Measurements from ENCODE around the gene ENAH.
A peak's percentile ranks its signal among the peaks of the same experiment; 100 is the strongest.
"Not testable (repeated sequence)": the region's sequence is repeated elsewhere in the genome, so short reads cannot be mapped to it uniquely, and the experiment has no call there.

ENAH gene

DNA sequence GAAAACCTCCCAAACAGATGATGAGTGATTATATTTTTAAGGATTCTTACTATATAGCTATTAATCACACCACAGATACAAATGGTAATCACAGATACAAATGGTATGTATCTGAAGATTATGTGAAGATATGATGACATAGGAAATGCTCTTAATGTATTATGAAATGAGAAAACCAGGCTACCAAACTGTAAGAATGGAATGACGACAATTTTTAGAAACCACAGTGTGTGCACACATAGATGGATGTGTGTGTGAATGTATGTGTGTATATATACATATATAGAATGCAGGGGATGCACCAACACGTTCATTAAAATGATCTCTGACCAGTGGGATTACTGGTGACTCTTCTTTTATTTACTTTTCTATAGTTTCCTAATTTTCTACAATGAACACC lies 21.5 kb upstream of the ENAH start:
- no peak for DNase-seq (ENCODE audit: low spot score)

DNA sequence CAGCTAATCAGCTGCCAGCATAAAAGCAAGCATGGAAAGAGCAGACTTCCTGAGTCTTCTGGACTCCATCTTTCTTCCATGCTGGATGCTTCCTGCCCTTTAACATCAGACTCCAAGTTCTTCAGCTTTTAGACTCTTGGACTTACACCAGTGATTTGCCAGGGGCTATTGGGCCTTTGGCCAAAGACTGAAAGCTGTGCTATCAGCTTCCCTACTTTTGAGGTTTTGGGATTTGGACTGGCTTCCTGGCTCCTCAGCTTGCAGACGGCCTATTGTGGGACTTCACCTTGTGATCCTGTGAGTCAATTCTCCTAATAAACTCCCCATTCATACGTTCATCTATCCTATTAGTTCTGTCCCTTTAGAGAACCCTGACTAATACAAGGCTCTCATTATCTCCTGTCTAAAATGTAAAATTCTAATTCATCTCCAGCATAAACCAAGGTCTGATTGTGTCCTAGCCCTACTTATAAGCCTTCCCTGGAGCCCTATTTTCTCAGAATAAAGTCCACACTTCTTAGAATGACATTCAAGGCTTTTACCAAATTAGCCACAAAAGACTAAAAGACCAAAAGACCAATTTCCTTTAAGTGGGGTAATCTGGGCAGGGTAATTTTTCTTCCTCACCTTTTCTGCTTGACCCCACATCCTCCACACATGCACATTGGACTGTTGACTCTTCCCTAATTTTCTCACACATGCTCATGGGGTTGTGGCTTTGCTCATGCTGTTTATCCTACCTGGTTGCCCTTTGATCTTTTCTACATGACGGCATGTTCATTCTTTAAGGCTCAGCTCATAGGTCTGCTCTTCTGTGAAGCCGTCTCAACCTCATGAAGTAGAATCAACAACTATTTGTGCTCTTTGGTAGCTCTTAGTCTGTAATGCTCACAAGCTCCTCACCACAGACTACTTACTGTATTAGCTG lies 18.1 kb upstream of the ENAH start:
- no peak for DNase-seq (ENCODE audit: low spot score)

DNA sequence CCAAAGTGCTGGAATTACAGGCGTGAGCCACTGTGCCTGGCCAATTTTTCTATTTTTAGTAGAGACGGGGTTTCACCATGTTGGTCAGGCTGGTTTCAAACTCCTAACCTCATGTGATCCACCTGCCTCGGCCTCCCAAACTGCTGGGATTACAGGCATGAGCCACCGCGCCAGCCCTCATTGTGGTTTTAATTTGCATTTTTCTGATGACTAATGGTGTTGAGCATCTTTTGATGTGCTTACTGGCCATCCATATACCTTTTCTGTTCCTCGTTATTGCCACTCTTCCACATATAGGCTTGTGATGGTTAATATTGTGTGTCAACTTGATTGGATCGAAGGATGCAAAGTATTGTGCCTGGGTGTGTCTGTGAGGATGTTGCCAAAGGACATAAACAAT lies 17.4 kb upstream of the ENAH start:
- no peak for DNase-seq (ENCODE audit: low spot score)

DNA sequence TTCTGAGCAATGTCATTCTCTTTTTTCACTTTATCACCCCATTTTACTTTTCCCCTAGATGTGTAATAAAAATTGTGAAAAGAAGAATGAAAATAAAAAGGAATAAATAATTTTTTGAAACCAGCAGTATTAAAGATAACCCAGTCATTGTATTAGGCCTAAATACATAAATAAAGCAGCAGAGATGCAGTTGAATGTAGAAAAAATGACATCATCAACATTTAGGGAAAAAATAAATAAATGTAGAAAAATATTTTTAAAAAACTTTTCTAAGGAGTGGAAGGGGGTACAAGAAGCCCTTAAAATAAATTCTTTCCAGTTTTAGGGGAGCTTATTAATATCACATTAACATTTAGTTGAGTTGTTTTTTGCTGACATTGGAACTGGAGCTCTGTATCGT lies 15.3 kb upstream of the ENAH start:
- DNase-seq (ENCODE audit: low spot score), result no peak

DNA sequence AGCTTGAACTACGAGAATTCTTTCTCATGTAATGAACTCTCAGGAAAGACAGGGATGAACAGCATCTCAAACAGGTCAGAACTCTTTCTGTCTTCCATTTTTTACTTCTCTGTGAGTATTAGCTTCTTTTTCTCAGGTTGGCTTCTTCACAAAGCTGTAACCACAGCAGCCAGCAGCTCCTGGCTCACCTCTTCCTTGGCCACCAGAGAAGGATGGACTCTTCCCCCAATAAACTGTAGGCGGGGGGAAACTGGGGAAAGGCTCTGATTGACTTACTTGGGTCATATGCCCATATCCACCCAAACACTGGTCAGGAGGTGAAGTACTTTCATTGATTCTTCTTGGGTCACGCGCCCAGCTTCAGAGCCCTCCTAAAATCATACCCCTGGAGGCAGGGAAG lies 14.4 kb upstream of the ENAH start:
- no peak for DNase-seq (ENCODE audit: low spot score)

DNA sequence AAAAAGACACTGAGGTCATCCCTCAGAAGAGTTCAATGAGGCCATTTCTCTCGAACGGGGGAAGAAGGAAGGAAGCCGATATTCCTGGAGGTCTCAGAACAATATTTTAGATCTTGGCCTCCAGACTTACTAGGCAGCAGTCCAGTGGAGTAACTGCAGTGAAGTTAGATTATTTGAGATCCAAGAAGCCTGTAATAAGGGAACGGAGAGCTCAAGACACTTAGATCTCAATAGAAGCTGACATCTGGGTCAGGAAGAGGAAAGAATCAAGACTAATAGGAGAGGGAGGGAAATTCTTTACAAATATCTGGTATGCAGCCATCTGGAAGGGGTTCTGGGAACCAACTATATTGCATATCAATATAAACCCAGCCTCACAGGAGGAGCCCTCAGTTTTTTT lies 13.6 kb upstream of the ENAH start:
- DNase-seq (ENCODE audit: low spot score), result no peak

DNA sequence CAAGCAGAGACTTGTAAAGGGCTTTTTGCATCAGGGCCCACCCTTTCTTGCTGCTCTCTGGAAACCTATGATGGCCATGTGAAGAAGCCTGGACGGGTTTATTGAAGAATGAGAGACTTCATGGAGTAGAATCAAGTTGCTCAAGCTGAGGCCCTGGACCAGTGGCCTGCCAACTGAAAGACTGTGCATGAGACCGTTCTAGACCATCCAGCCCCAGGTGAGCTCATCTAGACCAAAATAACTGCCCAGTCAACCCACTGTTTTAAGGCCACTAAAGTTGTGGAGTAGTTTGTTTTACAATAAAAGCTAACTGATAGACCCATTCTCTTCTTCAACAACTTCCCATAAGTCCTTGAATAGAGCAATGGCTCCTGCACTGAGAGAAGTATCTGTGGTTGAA lies 11.8 kb upstream of the ENAH start:
- DNase-seq (ENCODE audit: low spot score), result no peak

DNA sequence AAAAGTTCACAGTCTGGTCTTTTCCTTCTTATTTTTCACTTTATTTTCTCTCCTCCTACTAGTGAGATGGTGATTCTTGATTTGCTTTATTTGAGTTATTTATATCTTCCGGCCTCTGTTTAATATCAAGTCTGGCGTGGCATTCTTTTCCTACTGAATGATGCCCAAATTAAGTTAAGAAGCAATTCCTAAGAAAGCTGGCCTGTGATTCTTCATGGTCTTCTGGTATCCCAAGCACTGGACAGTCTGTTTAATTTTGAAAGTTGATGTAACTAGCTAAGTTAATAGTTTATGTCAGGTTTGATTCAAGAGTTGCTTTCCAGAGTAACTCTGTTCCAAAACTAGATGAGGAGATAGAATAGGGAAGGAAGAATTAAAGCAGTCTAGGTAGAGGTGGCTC lies 9.2 kb upstream of the ENAH start:
- DNase-seq (ENCODE audit: low spot score), result no peak

DNA sequence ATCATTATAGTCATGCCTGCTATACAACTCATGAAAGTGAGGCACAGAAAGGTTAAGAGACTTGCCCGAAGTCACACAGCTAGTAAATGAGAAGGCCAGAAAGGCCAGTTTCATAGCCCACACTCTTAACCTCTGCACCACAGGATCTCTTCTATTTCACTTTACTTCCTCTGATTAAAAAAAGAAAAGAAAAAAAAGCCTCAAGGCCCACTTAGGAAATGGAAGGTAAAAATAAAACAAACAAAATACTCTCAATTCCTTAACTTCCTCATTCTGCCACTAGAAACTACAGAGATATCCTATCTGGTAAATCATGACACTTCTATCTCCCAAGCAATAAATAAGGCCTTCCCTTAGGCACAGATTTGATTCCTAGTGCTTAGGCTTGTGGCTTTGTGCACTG lies 7.6 kb upstream of the ENAH start:
- DNase-seq (ENCODE audit: low spot score), result no peak

DNA sequence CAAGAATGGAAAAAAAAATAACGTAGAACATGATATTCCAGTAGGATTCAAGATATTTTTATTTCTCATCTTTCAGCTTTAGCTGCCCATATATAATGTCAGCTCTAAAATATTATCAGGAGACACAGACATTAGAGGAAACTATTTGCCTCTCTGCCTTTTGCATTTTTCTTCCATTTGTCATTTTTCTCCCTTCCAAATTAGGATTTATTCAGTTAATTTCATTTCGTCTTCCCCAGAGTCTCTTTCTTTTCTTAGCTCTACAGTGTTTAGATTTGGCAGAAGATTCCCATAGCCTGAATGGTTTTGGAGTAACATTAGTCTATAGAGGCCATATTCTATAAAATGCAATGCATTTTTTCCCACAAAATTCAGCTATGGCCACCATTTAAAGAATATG lies 5.1 kb upstream of the ENAH start:
- DNase-seq (ENCODE audit: low spot score), result no peak

DNA sequence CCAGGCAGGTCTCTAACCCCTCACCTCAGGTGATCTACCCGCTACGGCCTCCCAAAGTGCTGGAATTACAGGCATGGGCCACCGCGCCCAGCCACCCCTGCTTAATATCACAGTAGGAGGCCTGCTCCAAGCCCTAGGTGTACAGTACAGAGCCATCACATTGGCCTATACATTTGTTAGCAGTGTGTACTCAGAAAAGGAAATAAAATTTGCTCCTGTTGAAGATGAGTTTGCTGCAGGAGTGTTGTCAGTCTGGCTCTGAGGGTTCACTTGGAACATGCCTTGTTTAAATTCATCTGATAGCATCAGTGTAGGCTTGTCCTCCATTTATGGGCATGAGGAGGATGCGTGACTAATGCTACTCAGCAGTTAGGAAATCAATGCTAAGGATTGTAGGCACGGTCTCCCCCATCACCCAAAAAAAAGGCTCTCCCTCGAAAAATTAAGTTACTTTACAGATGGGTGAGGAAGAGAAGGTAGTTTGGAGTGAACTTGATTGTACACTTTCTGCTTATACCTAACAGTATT lies 4.6 kb upstream of the ENAH start:
- DNase-seq (ENCODE audit: low spot score), result no peak

DNA sequence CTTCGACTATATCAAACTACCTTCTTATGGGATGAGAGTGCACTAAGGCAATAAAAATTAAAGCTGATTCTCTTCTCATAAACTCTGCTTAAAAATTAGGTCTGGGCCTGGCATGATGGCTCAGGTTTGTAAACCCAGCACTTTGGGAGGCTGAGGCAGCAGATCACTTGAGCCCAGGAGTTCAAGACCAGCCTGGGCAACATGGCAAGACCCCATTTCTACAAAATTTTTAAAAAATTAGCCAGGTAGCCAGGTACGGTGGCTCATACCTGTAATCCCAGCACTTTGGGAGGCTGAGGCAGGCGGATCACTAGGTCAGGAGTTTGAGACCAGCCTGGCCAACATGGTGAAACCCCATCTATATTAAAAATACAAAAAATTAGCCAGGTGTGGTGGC lies 3.3 kb upstream of the ENAH start:
- not testable (repeated sequence) for DNase-seq (ENCODE audit: low spot score)

DNA sequence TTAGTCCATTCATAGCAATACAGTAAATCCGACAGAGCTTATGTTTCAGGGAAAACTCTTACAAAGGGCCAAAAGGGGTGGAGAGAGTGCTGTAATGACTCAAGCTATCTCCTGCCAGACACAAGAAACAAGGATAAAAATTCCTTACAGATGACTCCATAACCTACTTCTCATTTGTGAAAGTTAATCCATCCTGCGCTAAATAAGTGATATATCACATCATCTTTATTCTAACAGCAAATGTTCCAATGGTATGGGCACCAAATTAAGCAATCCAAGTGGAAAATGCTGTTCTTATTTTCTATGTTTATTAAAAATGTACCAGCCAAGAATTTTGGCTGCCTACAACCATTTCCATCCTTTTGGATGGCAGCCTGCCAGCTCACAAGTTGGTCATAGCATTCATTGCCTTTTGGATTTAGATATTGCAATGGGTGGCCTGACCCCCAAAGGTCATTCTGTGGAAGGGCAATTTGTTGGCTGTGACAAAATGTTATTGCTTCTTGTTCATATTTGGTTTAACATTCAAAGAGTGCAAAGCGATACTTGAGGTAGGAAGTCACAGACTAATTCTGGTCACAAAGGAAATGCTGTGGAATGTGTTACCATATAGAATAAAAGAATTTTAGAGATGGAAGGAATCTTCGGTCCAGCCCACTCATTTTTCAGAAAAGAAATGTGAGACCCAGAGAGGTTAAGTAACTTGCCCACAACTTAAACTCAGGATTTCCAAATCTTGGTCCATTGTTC lies 2.8 kb upstream of the ENAH start:
- DNase-seq (ENCODE audit: low spot score), result peak; percentile 3

DNA sequence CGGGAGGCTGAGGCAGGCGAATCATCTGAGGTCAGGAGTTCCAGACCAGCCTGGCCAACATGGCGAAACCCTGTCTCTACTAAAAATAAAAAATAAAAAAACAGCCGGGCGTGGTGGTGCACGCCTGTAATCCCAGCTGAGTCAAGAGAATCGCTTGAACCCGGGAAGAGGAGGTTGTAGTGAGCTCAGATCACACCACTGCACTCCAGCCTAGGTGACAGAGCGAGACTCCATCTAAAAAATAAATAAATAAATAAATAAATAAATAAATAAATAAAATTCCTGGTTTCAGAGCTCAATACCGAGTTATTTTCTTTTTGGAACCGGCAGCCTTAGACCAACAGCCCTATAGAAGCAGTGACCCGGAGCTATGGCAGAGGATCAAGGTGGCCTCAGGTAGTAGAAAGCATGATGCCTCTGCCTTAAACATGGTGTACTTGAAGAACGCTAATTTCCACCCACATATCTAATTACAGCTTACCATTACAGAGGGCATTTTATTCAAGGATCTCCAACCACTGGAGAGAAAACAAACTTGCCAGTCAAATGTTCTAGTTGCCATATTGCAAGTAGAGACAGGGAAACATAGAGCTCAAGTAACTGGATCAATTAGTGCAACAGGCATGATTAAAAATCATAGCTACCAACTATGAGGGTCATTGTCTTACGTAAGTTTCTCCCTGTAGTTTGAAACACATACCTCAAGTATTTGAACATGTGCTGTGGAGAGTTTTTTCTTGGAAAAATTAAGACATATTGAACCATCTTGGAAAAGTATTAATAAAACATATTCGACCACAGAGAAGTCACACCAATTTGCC lies 2.0 kb upstream of the ENAH start:
- no peak for DNase-seq (ENCODE audit: low spot score)

DNA sequence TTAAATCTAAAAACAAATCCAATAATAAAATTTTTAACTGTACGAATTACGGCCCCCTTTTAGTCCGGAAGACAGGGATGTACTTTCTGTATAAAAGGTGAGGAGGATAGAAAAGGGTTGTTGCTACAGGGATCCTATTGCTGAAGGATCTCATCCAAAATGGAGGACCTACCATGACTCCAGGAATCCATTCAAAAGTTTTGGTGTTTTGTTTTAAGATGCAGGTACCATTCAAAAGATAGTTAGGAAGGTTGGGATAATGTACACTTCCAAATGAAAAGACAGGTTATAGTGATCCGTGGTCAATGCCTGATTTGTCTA lies 1.3 kb upstream of the ENAH start:
- DNase-seq (ENCODE audit: low spot score), result no peak

DNA sequence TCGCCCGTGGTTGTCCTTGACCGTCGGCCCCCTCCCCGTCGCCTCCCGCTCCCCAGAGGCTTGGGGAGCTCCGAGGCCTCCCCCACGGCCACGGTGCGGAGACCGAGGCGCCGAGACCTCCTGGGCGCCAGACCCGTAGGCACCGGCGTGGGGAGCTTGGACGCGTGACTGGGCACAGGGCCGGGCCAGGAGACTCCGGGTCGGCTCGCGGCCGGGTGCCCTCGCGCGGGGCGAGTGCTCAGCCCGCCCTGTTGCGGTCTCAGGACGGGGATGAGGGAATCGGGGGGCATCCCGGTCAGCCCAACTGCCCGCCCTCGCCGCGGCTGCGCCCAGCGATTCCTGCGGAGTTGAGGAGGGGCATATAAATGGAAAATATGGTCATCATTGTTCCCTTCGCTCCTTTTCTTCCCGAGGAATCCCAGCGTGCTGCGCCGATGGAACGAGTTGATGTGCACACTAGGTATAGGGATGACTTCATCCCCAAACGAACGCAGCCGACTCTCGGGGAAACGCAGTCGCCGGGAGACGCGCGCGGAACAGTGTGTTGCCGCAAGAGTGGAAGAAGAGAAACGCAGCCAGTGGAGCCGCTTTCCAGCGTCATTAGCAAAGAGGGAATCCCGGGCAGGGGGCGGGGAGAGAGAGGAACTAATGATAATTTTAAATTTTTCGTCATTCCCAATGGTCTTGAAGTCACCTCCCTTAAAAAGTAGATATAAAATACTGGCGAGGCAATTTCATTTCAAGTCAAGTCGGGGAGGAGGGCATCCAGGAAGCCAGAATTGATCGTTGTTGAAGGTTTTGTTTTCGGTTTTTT lies 747 bp upstream of the ENAH start:
- DNase-seq (ENCODE audit: low spot score), result no peak

DNA sequence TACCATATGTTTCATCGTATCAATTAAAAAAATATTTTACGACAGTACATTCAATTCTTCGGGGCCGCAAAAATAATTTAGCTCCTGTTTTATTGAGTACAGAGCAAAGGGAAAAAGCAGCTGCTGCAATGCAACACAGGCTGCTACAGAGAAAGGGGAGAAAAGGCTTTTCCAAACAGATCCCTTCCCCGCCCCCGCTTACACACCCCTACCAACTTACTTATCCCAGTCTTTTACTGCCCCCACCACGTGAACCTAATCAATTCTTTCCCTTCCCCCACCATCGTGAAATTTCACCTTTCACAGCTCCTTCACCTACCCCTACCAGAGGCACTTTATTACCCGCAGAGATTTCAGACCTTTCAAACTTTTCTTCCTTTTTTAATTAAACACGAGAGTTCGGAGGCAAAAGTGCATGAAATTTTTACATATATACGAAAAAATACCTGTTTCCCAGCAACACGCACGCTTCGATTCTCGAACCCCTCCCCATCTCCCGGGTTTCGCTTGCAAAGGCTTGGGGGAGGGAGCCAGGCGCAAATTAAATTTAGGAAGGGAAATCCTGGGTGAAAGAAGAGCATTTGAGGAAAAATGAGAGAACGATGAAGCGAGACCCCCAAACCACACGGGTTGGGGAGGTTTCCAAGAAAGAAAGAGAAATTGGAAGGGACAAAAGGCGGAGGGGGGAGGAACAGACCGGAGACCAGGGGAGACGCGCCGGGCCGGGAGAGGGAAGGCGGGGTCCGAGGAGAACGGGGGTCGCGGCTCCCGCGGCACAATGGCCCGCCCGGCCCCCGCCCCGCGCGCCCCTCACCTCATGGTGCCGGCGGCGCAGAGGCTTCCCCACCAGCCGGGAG lies 823 bp downstream of the ENAH start:
- no peak for DNase-seq (ENCODE audit: low spot score)

DNA sequence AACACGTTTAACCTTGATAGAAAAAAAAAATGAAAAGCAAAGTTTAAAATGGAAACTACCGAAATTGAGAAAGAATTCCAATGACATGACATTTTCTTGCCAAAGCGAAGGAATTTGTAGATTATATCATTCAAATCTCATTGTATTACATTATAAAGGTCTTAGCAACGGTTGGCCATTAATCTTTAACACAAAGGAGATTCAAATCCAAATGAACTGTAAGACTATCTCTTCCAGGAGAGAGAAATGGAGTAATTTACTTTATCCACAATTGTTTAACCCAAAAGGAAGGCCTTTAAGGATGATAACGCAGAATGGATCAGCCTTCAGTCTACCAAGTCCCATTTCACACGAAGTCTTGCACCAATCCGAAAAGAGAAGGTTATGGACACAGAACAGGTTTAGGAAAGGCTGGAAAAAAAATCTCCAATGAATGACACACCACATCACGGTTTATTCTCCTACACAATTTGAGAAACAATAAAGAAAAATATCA lies 1.5 kb downstream of the ENAH start:
- DNase-seq (ENCODE audit: low spot score), result no peak

DNA sequence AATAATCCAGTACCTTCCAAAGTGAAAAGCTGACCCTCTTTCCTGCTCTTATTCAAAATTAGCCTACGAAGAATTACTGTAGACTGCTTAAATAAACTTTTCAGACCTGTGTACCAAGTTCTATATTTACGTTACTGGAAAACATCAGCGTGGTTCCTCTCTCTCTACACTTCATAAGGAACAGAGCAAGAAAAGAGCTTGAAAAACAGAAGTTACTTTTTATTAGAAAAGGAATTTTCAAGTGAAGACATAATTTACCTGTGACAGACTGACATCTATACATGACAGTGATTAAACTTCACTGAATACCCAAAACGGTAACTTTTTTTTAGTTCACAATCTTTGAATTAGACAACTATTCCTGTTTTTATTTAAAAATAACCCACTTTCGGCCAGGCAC lies 2.7 kb downstream of the ENAH start:
- DNase-seq (ENCODE audit: low spot score), result no peak

DNA sequence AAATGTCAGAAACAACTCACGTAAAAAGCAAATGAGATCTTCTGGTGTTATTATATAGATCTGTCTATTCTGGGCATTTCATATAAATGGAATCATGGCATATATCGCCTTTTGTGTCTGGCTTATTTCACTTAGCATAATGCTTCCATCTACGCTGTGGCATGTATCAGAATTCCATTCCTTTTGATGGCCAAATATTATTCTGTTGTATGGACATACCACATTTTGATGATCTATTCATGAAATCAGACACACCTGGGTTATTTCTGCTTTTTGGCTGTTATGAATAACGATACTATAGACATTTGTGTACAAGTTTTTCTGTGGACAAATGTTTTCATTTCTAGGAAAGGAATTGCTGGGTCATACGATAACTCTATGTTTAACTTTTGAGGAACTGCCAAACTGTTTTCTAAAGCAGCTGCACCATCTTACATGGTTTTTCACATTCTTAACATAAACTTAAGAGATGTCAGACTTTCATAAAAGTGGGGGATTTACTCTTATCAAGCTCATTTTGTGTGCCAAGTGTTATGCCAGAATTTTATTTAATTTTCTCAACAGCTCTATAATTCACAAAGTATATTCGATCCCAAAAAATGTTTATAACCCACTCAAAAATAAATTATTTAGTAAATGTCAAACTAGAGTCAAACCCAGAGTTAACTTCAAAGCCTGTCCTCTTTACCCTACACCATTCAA lies 7.6 kb downstream of the ENAH start:
- no peak for DNase-seq (ENCODE audit: low spot score)

All from activated CD4-positive, alpha-beta T cell treated with anti-CD3 and anti-CD28 coated beads, Interleukin-2, Interleukin-4, amounts not matched to agents 100 ng/mL and 50 ng/mL, durations not matched to agents 16 hours and 8 hours (primary cell).